SH-SY5Y (cell line): ENCODE data around the gene CCDC93.

Source experiments
- GATA2 ChIP-seq: IDR thresholded peaks from 2 replicates; pipeline ENCODE4 v1.6.1; 2011; ENCODE audit warnings: mild to moderate bottlenecking, low read depth, low read length
- GATA3 ChIP-seq: IDR thresholded peaks from 2 replicates; pipeline ENCODE4 v1.6.1; 2011; ENCODE audit warnings: low read depth, mild to moderate bottlenecking, low read length, moderate library complexity

- TF ChIP-seq GATA3: no peak
- TF ChIP-seq GATA2: no peak
Measured at GRCh38 chr2:117935456-117935855, 78.4 kb downstream of the CCDC93 start.
